GM23338 (cell line): ENCODE measurements around the gene LRRC27. TPM values are rescaled to one million over a fixed set of nuclear protein-coding genes. Genes with fewer than 3 reads are reported as not detected.
A peak's percentile ranks its signal among the peaks of the same experiment; 100 is the strongest.

Source experiments
- ATAC-seq: fragments of 200-7000 bp; cut with Tn5 transposase; 3 replicates; pipeline ENCODE4 v1.9.1; 2020
- DNase-seq: peaks from one replicate; pipeline ENCODE4 v3.0.0-alpha.2; 2015; ENCODE audit warnings: low spot score
- H2AFZ ChIP-seq: fragments of 200-600 bp; sonication (generic); 2 replicates; pipeline ENCODE4 v1.8.0; 2016; ENCODE audit warnings: antibody characterized with exemption, mild to moderate bottlenecking, moderate library complexity
- H3F3A ChIP-seq: fragments of 200-600 bp; sonication (generic); replicated peaks from 2 replicates; pipeline ENCODE4 v1.8.0; 2017; ENCODE audit warnings: antibody characterized with exemption, mixed run types, low read depth
- H3K27ac ChIP-seq: fragments of 200-600 bp; sonication (generic); 2 replicates; pipeline ENCODE4 v1.6.1; 2016; ENCODE audit warnings: low read depth
- H3K27me3 ChIP-seq: fragments of 200-600 bp; sonication (generic); 2 replicates; pipeline ENCODE4 v1.8.0; 2016; ENCODE audit warnings: mild to moderate bottlenecking, mixed run types, moderate library complexity; ENCODE audit not compliant: insufficient read depth
- H3K36me3 ChIP-seq: fragments of 200-600 bp; sonication (generic); 2 replicates; pipeline ENCODE4 v1.8.0; 2016; ENCODE audit warnings: mild to moderate bottlenecking; ENCODE audit not compliant: insufficient read depth
- H3K4me1 ChIP-seq: fragments of 200-600 bp; sonication (generic); 2 replicates; pipeline ENCODE4 v1.8.0; 2016; ENCODE audit warnings: mild to moderate bottlenecking, moderate library complexity; ENCODE audit not compliant: insufficient read depth
- H3K4me2 ChIP-seq: fragments of 200-600 bp; sonication (generic); 2 replicates; pipeline ENCODE4 v1.7.1; 2017; ENCODE audit warnings: mixed run types
- H3K4me3 ChIP-seq: fragments of 200-600 bp; sonication (generic); 2 replicates; pipeline ENCODE4 v1.6.1; 2016; ENCODE audit warnings: mixed run types
- H3K79me2 ChIP-seq: fragments of 200-600 bp; sonication (generic); replicated peaks from 2 replicates; pipeline ENCODE4 v1.8.0; 2017; ENCODE audit warnings: mild to moderate bottlenecking; ENCODE audit not compliant: insufficient read depth
- H3K9me2 ChIP-seq: fragments of 200-600 bp; sonication (generic); 2 replicates; pipeline ENCODE4 v1.8.0; 2017; ENCODE audit not compliant: insufficient read depth
- H4K20me1 ChIP-seq: fragments of 200-600 bp; sonication (generic); replicated peaks from 2 replicates; pipeline ENCODE4 v1.8.0; 2017; ENCODE audit warnings: mild to moderate bottlenecking; ENCODE audit not compliant: insufficient read depth
- H3K27ac Mint-ChIP-seq: 2 replicates; pipeline ENCODE4 v1.8.0; 2020; ENCODE audit warnings: inconsistent platforms, mild to moderate bottlenecking, moderate library complexity, mixed read lengths
- H3K27me3 Mint-ChIP-seq: 3 replicates; pipeline ENCODE4 v1.8.0; 2022; ENCODE audit warnings: low read depth, mild to moderate bottlenecking, moderate library complexity, mixed read lengths, inconsistent platforms; ENCODE audit not compliant: insufficient read depth, poor library complexity
- H3K36me3 Mint-ChIP-seq: 3 replicates; pipeline ENCODE4 v1.8.0; 2021; ENCODE audit warnings: low read depth, mild to moderate bottlenecking, inconsistent platforms, moderate library complexity, mixed read lengths
- H3K4me1 Mint-ChIP-seq: 3 replicates; pipeline ENCODE4 v1.8.0; 2020; ENCODE audit warnings: mild to moderate bottlenecking, inconsistent platforms, mixed read lengths
- H3K4me3 Mint-ChIP-seq: 3 replicates; pipeline ENCODE4 v1.8.0; 2021; ENCODE audit warnings: moderate library complexity, mild to moderate bottlenecking, inconsistent platforms, mixed read lengths
- H3K9me3 Mint-ChIP-seq: 3 replicates; pipeline ENCODE4 v1.8.0; 2020; ENCODE audit warnings: moderate library complexity, mild to moderate bottlenecking, inconsistent platforms, mixed read lengths
- JUNB ChIP-seq: IDR thresholded peaks from one replicate; pipeline ENCODE4 v1.6.1; 2016; ENCODE audit warnings: antibody characterized with exemption; ENCODE audit not compliant: unreplicated experiment
- STAT1 ChIP-seq: IDR thresholded peaks from one replicate; pipeline ENCODE4 v1.6.1; 2016; ENCODE audit warnings: antibody characterized with exemption; ENCODE audit not compliant: unreplicated experiment
- ZNF114 ChIP-seq: fragments of 250-450 bp; sonication (Bioruptor Pico); IDR thresholded peaks from 2 replicates; pipeline ENCODE4 v1.5.0; 2020; ENCODE audit warnings: mild to moderate bottlenecking, moderate library complexity
- ZNF331 ChIP-seq: fragments of 250-450 bp; sonication (Bioruptor Pico); IDR thresholded peaks from 2 replicates; pipeline ENCODE4 v1.5.0; 2020; ENCODE audit warnings: low read depth, mild to moderate bottlenecking, moderate library complexity
- ZNF462 ChIP-seq: fragments of 250-450 bp; sonication (Bioruptor Pico); IDR thresholded peaks from 2 replicates; pipeline ENCODE4 v1.5.0; 2020; ENCODE audit warnings: mild to moderate bottlenecking, moderate library complexity
- polyA plus RNA-seq: library from polyadenylated mRNA; unstranded; fragments of >200 nt; fragmentation: Nextera tagmentation; extraction: Ambion mirVana; gene quantifications from 2 replicates; pipeline ENCODE4 v1.2.1, GENCODE V29; 2016
- total RNA-seq: library from RNA; depleted of rRNA; stranded (reverse); fragments of >200 nt; shearing (Covaris generic); gene quantifications from 2 replicates; pipeline ENCODE4 v1.2.3, GENCODE V29; 2014
- TF ChIP-seq, protein P1 (sequence below): IDR thresholded peaks from one replicate; pipeline ENCODE4 v1.6.1; 2018; ENCODE audit warnings: antibody characterized with exemption; ENCODE audit not compliant: unreplicated experiment

Gene LRRC27
- total and polyA plus RNA-seq, 2 experiments from 2014 or later = 2.9 to 3.5 TPM

DNA sequence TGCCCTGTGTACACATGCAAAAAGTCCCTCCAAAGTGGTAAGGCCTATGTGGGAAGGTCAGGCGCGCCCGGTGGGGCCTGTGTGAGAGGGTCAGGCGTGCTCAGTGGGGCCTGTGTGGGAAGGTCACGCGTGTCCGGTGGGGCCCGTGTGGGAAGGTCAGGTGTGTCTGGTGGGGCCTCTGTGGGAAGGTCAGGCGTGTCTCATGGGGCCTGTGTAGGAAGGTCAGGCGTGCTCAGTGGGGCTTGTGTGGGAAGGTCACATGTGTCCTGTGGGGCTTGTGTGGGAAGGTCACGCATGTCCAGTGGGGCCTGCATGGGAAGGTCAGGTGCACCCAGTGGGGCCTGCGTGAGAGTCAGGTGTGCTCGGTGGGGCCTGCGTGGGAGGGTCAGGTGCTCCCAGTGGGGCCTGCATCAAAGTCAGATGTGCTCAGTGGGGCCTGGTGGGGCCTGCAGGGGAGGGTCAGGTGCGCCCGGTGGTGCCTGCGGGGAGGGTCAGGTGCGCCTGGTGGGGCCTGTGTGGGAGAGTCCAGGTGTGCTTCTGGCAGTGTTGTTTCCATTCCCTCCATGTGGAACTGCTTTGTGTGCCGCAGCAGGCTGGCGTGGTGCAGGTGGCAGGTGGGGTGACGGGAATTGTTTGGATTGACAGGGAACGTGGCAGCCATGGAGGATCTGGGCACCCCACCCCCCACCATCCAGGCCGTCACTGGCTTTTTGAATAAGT lies 15.4 kb downstream of the LRRC27 start (continued):
- TF ChIP-seq ZNF462 (CRISPR knock-in tag) (no peak), ZNF331 (CRISPR knock-in tag) (no peak), JUNB (no peak)
- TF ChIP-seq, protein P1, sequence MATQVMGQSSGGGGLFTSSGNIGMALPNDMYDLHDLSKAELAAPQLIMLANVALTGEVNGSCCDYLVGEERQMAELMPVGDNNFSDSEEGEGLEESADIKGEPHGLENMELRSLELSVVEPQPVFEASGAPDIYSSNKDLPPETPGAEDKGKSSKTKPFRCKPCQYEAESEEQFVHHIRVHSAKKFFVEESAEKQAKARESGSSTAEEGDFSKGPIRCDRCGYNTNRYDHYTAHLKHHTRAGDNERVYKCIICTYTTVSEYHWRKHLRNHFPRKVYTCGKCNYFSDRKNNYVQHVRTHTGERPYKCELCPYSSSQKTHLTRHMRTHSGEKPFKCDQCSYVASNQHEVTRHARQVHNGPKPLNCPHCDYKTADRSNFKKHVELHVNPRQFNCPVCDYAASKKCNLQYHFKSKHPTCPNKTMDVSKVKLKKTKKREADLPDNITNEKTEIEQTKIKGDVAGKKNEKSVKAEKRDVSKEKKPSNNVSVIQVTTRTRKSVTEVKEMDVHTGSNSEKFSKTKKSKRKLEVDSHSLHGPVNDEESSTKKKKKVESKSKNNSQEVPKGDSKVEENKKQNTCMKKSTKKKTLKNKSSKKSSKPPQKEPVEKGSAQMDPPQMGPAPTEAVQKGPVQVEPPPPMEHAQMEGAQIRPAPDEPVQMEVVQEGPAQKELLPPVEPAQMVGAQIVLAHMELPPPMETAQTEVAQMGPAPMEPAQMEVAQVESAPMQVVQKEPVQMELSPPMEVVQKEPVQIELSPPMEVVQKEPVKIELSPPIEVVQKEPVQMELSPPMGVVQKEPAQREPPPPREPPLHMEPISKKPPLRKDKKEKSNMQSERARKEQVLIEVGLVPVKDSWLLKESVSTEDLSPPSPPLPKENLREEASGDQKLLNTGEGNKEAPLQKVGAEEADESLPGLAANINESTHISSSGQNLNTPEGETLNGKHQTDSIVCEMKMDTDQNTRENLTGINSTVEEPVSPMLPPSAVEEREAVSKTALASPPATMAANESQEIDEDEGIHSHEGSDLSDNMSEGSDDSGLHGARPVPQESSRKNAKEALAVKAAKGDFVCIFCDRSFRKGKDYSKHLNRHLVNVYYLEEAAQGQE = no peak

DNA sequence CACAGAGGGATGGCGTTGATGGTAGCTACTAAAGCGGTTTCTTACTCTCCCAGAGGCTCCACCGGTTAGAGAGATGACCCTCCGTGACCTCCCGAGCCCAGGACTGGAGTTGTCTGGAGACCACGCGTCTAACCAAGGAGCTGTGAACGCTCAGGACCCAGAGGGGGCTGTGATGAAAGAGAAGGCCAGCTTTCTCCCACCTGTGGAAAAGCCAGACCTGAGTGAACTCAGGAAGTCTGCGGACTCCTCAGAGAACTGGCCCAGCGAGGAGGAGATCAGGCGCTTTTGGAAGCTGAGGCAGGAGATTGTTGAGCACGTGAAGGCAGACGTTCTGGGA lies 15.9 kb downstream of the LRRC27 start:
- ATAC-seq (no peak), DNase-seq (no peak)
- H3K9me2 ChIP-seq = no peaks in the 10 kb centered on the region
- no peak overlapping the region for H3K4me3 Mint-ChIP-seq
- H3K4me1 Mint-ChIP-seq = peaks cover 3% of the 10 kb centered on the region; the same call in 2 of the 3 replicates
- no peaks in the 10 kb centered on the region; the same call in 2 of the 3 replicates for H3K36me3 Mint-ChIP-seq
- H3F3A ChIP-seq = no peaks in the 10 kb centered on the region
- H4K20me1 ChIP-seq = no peaks in the 10 kb centered on the region
- H3K4me2 ChIP-seq = no peak overlapping the region
- H3K79me2 ChIP-seq = no peaks in the 10 kb centered on the region
- H3K36me3 ChIP-seq = no peaks in the 10 kb centered on the region
- peak overlapping the region; percentile 29; the same call in 1 of the 2 replicates for H3K27ac Mint-ChIP-seq
- TF ChIP-seq STAT1 (no peak), ZNF331 (CRISPR knock-in tag) (no peak), ZNF114 (CRISPR knock-in tag) (no peak)
- no peak overlapping the region for H3K27ac ChIP-seq
- H3K4me1 ChIP-seq = no peaks in the 10 kb centered on the region
- H3K4me3 ChIP-seq = no peak overlapping the region
- H2AFZ ChIP-seq = no peak overlapping the region
- peaks cover 7% of the 10 kb centered on the region for H3K27me3 Mint-ChIP-seq
- no peaks in the 10 kb centered on the region for H3K9me3 Mint-ChIP-seq
- no peaks in the 10 kb centered on the region for H3K27me3 ChIP-seq
